ENCODE results near the gene KIF21A.

KIF21A gene

DNA sequence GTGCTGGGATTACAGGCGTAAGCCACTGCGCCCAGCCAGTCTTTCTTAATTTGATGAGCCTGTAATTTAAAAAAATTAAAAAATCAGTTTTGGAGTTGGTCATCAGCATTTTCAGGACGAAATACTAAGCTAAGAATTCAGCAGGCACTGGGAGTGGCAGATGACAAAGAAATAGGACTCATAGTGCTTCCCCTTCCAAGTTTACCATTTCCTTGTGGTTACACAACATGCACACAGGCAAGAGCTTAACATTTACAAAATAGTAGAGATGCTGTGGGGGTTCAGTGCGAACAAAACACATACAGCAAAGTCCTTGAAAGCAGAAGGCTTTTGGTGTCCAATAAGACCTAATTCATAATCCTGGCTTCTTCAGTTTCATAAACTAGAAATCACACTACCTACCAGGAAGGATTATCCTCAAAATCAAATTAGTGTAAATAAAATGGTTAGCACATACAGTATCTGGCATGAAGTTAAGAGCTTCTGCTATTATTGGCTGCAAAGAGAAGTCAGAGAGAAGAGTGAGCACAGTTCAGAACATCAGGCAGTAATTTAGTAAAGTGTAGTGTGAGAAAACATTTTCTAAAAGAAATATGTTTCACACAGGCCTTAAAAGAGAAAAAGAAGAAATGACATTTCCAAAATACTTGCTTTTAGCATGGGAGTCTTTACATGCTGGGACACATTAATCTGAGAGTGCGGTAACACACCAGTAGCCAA lies 22.2 kb upstream of the KIF21A start:
- TF ChIP-seq POU2F2 (IDR thresholded peaks at IDR 0.05; ENCODE audit: low read depth, low read length), result no peak
- no peak for TF ChIP-seq TAF1 (IDR thresholded peaks at IDR 0.05; ENCODE audit: low read depth, low read length)
- no peak for TF ChIP-seq POLR2AphosphoS5 (IDR thresholded peaks at IDR 0.05; ENCODE audit: low read depth, low read length)
- TF ChIP-seq POLR2A (IDR thresholded peaks at IDR 0.05; ENCODE audit: low read depth, low read length), result no peak
- no peak for TF ChIP-seq SPI1 (IDR thresholded peaks at IDR 0.05; ENCODE audit: low read depth, low read length)
- TF ChIP-seq PAX5 (IDR thresholded peaks at IDR 0.05; ENCODE audit: insufficient read depth, low read length, severe bottlenecking), result no peak
- DNase-seq (ENCODE audit: insufficient read length, low spot score) (no peak), FAIRE-seq (no peak)

GRCh38 chr12:39461059-39461458 lies 18.1 kb upstream of the KIF21A start:
- DNase-seq (ENCODE audit: insufficient read length, low spot score) (no peak), FAIRE-seq (no peak)
- no peak for TF ChIP-seq POLR2AphosphoS5 (IDR thresholded peaks at IDR 0.05; ENCODE audit: low read depth, low read length)
- no peak for TF ChIP-seq POU2F2 (IDR thresholded peaks at IDR 0.05; ENCODE audit: low read depth, low read length)
- no peak for TF ChIP-seq POLR2A (IDR thresholded peaks at IDR 0.05; ENCODE audit: low read depth, low read length)
- no peak for TF ChIP-seq PAX5 (IDR thresholded peaks at IDR 0.05; ENCODE audit: insufficient read depth, low read length, severe bottlenecking)
- no peak for TF ChIP-seq TAF1 (IDR thresholded peaks at IDR 0.05; ENCODE audit: low read depth, low read length)

GRCh38 chr12:39459027-39459434 lies 16.1 kb upstream of the KIF21A start:
- TF ChIP-seq PAX5 (IDR thresholded peaks at IDR 0.05; ENCODE audit: insufficient read depth, low read length, severe bottlenecking), result no peak
- no peak for TF ChIP-seq SPI1 (IDR thresholded peaks at IDR 0.05; ENCODE audit: low read depth, low read length)
- TF ChIP-seq POU2F2 (IDR thresholded peaks at IDR 0.05; ENCODE audit: low read depth, low read length), result no peak
- no peak for TF ChIP-seq POLR2A (IDR thresholded peaks at IDR 0.05; ENCODE audit: low read depth, low read length)
- TF ChIP-seq POLR2AphosphoS5 (IDR thresholded peaks at IDR 0.05; ENCODE audit: low read depth, low read length), result no peak
- no peak for TF ChIP-seq TAF1 (IDR thresholded peaks at IDR 0.05; ENCODE audit: low read depth, low read length)
- no peak for DNase-seq (ENCODE audit: insufficient read length, low spot score)
- no peak for FAIRE-seq

GRCh38 chr12:39451977-39452376 lies 9.1 kb upstream of the KIF21A start:
- FAIRE-seq (no peak), DNase-seq (ENCODE audit: insufficient read length, low spot score) (no peak)

GRCh38 chr12:39448038-39448437 lies 5.1 kb upstream of the KIF21A start:
- FAIRE-seq (no peak), DNase-seq (ENCODE audit: insufficient read length, low spot score) (no peak)
- TF ChIP-seq SPI1 (IDR thresholded peaks at IDR 0.05; ENCODE audit: low read depth, low read length) (no peak), POU2F2 (IDR thresholded peaks at IDR 0.05; ENCODE audit: low read depth, low read length) (no peak), PAX5 (IDR thresholded peaks at IDR 0.05; ENCODE audit: insufficient read depth, low read length, severe bottlenecking) (no peak), TAF1 (IDR thresholded peaks at IDR 0.05; ENCODE audit: low read depth, low read length) (no peak), POLR2AphosphoS5 (IDR thresholded peaks at IDR 0.05; ENCODE audit: low read depth, low read length) (no peak), POLR2A (IDR thresholded peaks at IDR 0.05; ENCODE audit: low read depth, low read length) (no peak)

More at GRCh38 chr12:39451977-39452376, 9.1 kb upstream of the KIF21A start:
- TF ChIP-seq PAX5 (IDR thresholded peaks at IDR 0.05; ENCODE audit: insufficient read depth, low read length, severe bottlenecking), result no peak
- TF ChIP-seq POLR2AphosphoS5 (IDR thresholded peaks at IDR 0.05; ENCODE audit: low read depth, low read length), result no peak
- TF ChIP-seq TAF1 (IDR thresholded peaks at IDR 0.05; ENCODE audit: low read depth, low read length), result no peak
- no peak for TF ChIP-seq POU2F2 (IDR thresholded peaks at IDR 0.05; ENCODE audit: low read depth, low read length)
- no peak for TF ChIP-seq SPI1 (IDR thresholded peaks at IDR 0.05; ENCODE audit: low read depth, low read length)
- no peak for TF ChIP-seq POLR2A (IDR thresholded peaks at IDR 0.05; ENCODE audit: low read depth, low read length)

- FAIRE-seq, result no peak
- no peak for TF ChIP-seq POLR2A (IDR thresholded peaks at IDR 0.05; ENCODE audit: low read depth, low read length)
- no peak for TF ChIP-seq SPI1 (IDR thresholded peaks at IDR 0.05; ENCODE audit: low read depth, low read length)
- no peak for TF ChIP-seq PAX5 (IDR thresholded peaks at IDR 0.05; ENCODE audit: insufficient read depth, low read length, severe bottlenecking)
- no peak for TF ChIP-seq POU2F2 (IDR thresholded peaks at IDR 0.05; ENCODE audit: low read depth, low read length)
- TF ChIP-seq POLR2AphosphoS5 (IDR thresholded peaks at IDR 0.05; ENCODE audit: low read depth, low read length), result no peak
- no peak for TF ChIP-seq TAF1 (IDR thresholded peaks at IDR 0.05; ENCODE audit: low read depth, low read length)
Measured at GRCh38 chr12:39443929-39444209, 949 bp upstream of the KIF21A start.

DNA sequence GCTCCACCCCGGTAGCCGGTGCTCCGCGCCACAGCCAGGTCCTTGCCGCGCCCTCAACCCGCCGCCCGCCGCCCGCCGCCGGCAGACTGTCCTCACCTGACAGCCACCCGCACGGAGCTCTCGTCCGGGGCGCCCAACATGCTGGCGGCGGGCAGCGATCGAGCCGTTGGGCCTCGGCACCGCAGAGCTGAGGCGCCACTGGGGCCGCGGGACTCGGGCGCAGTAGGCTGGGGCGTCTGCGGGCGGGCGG lies 164 bp downstream of the KIF21A start:
- DNase-seq (ENCODE audit: insufficient read length, low spot score), result no peak
- TF ChIP-seq POLR2A (IDR thresholded peaks at IDR 0.05; ENCODE audit: low read depth, low read length), result no peak
- no peak for TF ChIP-seq POU2F2 (IDR thresholded peaks at IDR 0.05; ENCODE audit: low read depth, low read length)
- TF ChIP-seq TAF1 (IDR thresholded peaks at IDR 0.05; ENCODE audit: low read depth, low read length), result no peak
- no peak for TF ChIP-seq SPI1 (IDR thresholded peaks at IDR 0.05; ENCODE audit: low read depth, low read length)
- no peak for TF ChIP-seq POLR2AphosphoS5 (IDR thresholded peaks at IDR 0.05; ENCODE audit: low read depth, low read length)
- TF ChIP-seq PAX5 (IDR thresholded peaks at IDR 0.05; ENCODE audit: insufficient read depth, low read length, severe bottlenecking), result no peak
- no peak for FAIRE-seq

More at GRCh38 chr12:39443929-39444209, 949 bp upstream of the KIF21A start:
- DNase-seq (ENCODE audit: insufficient read length, low spot score), result no peak

- TF ChIP-seq TAF1 (IDR thresholded peaks at IDR 0.05; ENCODE audit: low read depth, low read length) (0 out of 2 replicates have a peak, but pooled peaks have one; percentile 11), PAX5 (IDR thresholded peaks at IDR 0.05; ENCODE audit: insufficient read depth, low read length, severe bottlenecking) (no peak)
- peak; percentile 66 for FAIRE-seq
- peak; percentile 17 for DNase-seq (ENCODE audit: insufficient read length, low spot score)
Measured at GRCh38 chr12:39441963-39442830, 723 bp downstream of the KIF21A start.

DNA sequence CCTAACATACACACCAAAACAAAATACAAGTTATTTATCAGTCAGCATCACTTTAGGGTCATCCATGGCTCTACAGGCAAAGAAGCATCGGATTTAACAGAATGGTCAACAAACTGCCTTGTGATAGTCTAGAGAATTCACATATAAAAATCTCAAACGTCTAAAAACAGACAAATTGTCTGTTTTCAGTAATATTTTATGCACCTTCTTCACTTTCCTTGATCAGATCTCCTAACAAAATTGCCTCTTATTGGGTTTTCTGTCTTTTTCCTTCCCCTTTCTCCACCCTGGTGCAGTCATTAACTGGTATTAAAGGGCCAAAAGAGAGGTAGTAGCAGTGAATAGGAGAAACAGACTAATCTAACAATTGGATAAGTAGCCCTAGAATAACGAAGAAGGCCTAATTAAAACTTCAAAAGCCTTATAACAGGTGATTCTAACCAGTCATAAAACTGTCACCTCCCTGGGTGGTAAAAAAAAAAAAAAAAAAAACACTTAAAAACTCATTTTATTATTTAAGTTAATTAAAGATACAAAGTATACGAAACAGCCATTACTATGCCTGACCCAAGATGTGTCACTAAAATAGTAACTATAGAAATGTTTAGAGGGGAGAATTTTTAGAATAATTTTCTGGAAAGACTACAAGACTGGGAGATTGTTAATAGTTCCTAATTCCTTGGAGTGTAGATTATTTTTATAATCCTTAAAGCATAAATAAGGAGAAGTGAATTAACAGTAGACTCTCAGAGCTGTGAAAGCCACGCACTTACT lies 1.5 kb downstream of the KIF21A start:
- FAIRE-seq (no peak), DNase-seq (ENCODE audit: insufficient read length, low spot score) (no peak)

More for the DNA sequence above, 1.5 kb downstream of the KIF21A start:
- TF ChIP-seq POLR2AphosphoS5 (IDR thresholded peaks at IDR 0.05; ENCODE audit: low read depth, low read length) (no peak), TAF1 (IDR thresholded peaks at IDR 0.05; ENCODE audit: low read depth, low read length) (no peak), POU2F2 (IDR thresholded peaks at IDR 0.05; ENCODE audit: low read depth, low read length) (no peak), PAX5 (IDR thresholded peaks at IDR 0.05; ENCODE audit: insufficient read depth, low read length, severe bottlenecking) (no peak), POLR2A (IDR thresholded peaks at IDR 0.05; ENCODE audit: low read depth, low read length) (no peak), SPI1 (IDR thresholded peaks at IDR 0.05; ENCODE audit: low read depth, low read length) (no peak)

Measured in GM12891 (cell line).